Activated naive CD4-positive, alpha-beta T cell (primary cell): ENCODE data around the gene PLEKHA4.
"Not testable (repeated sequence)": the region's sequence is repeated elsewhere in the genome, so short reads cannot be mapped to it uniquely, and the experiment has no call there.

Experiments
- DNase-seq, 4 experiments: peaks; one replicate each; lab custom pipeline; 2025; lab: John Stamatoyannopoulos, UW

Gene PLEKHA4

GRCh38 chr19:48796298-48797083 is 71.9 kb downstream of the PLEKHA4 start:
- no peak for DNase-seq

- no peak for DNase-seq
Measured at GRCh38 chr19:48795685-48796070, 72.7 kb downstream of the PLEKHA4 start.

- peak; percentile 69 to 80 (median 70) for DNase-seq
Measured at GRCh38 chr19:48795055-48795684, 73.2 kb downstream of the PLEKHA4 start.

- no peak for DNase-seq
Measured at GRCh38 chr19:48794291-48794690, 74.1 kb downstream of the PLEKHA4 start.

- DNase-seq, result no peak
Measured at GRCh38 chr19:48793271-48793670, 75.1 kb downstream of the PLEKHA4 start.

GRCh38 chr19:48787331-48787730 is 81.1 kb downstream of the PLEKHA4 start:
- not testable (repeated sequence) for DNase-seq
